K562 (cell line): Measurements from ENCODE around the gene CCDC167. TPM values are rescaled to one million over a fixed set of nuclear protein-coding genes. Genes with fewer than 3 reads are reported as not detected.

ENCODE experiments used
- ATAC-seq: fragments of 200-7000 bp; cut with Tn5 transposase; 3 replicates; pipeline ENCODE4 v1.9.1; 2020; ENCODE audit warnings: moderate library complexity
- BruUV-seq: library from RNA; stranded (reverse); fragments of 400-500 nt; replicated peaks from 2 replicates; lab custom pipeline; 2021; lab: Mats Ljungman, UMichigan
- CTCF ChIA-PET: fragments of 300-600 bp; formaldehyde crosslinking; extraction: SDS; loops from one replicate; lab custom pipeline; 2021; ENCODE audit warnings: low intra/inter-chr PET ratio; lab: Yijun Ruan, JAX
- POLR2A ChIA-PET: fragments of 300-600, 350-650 bp; sonication (Branson Sonifier 250); formaldehyde crosslinking; extraction: SDS; loops from one replicate; lab custom pipeline; 2021; ENCODE audit warnings: antibody characterized with exemption, inconsistent platforms; lab: Yijun Ruan, JAX
- DNase-seq, 4 experiments: peaks; one replicate each; pipeline versions ENCODE4 v3.0.0 to v3.0.0-alpha.2; 2011 to 2018; ENCODE audit warnings: low spot score in 3 of 4, mixed read lengths in 3 of 4; ENCODE audit errors: extremely low read depth in 1 of 4
- FAIRE-seq: peaks from 2 replicates; lab custom pipeline; 2011; peaks lifted over from hg19 to GRCh38; lab: Jason Lieb, UNC
- H2AFZ ChIP-seq: 2 replicates; pipeline ENCODE4 v1.6.0; 2011; ENCODE audit warnings: low read depth, low read length, control low read depth, inconsistent platforms
- H3K27ac ChIP-seq: fragments of 200-600 bp; 3 replicates; pipeline ENCODE4 v1.8.0; 2011; ENCODE audit warnings: low read depth, mild to moderate bottlenecking, control low read depth, inconsistent platforms, low read length, moderate library complexity, mixed read lengths; ENCODE audit errors: extremely low read depth
- H3K27me3 ChIP-seq, 2 experiments: fragments of 300-600 bp in 1 of 2; 2 replicates in 1 of 2; 3 replicates in 1 of 2; pipeline versions ENCODE4 v1.6.0 to v1.8.0; 2011; ENCODE audit warnings: inconsistent platforms in 2 of 2, low read length in 2 of 2, mild to moderate bottlenecking in 1 of 2, mixed read lengths in 1 of 2, moderate library complexity in 1 of 2; ENCODE audit not compliant: control insufficient read depth in 2 of 2, insufficient read depth in 2 of 2
- H3K36me3 ChIP-seq: fragments of 300-600 bp; 3 replicates; pipeline ENCODE4 v1.8.0; 2011; ENCODE audit warnings: mild to moderate bottlenecking, low read length, inconsistent platforms; ENCODE audit not compliant: control insufficient read depth, insufficient read depth
- H3K4me1 ChIP-seq, 2 experiments: fragments of 200-600 bp in 1 of 2; replicated peaks in 1 of 2; 2 replicates in 1 of 2; 3 replicates in 1 of 2; pipeline versions ENCODE4 v1.5.1 to v1.8.0; 2011; ENCODE audit warnings: inconsistent platforms in 2 of 2, low read length in 2 of 2, mild to moderate bottlenecking in 1 of 2, mixed read lengths in 1 of 2, moderate library complexity in 1 of 2; ENCODE audit not compliant: control insufficient read depth in 2 of 2, insufficient read depth in 2 of 2
- H3K4me2 ChIP-seq: 2 replicates; pipeline ENCODE4 v1.6.1; 2011; ENCODE audit warnings: low read length, control low read depth, inconsistent platforms, mixed read lengths; ENCODE audit not compliant: insufficient read depth
- H3K4me3 ChIP-seq: fragments of 200-600 bp; sonication (generic), shearing (Covaris generic); 2 replicates; pipeline ENCODE4 v1.5.1; 2016; ENCODE audit warnings: control low read depth, inconsistent platforms
- H3K79me2 ChIP-seq: fragments of 200-600 bp; 3 replicates; pipeline ENCODE4 v1.8.0; 2011; ENCODE audit warnings: low read length, inconsistent platforms; ENCODE audit not compliant: control insufficient read depth, insufficient read depth
- H3K9ac ChIP-seq, 2 experiments: 2 replicates each; pipeline versions ENCODE4 v1.6.0 to v1.6.1; 2011; ENCODE audit warnings: low read depth in 2 of 2, low read length in 2 of 2, control low read depth in 1 of 2, inconsistent platforms in 1 of 2, mild to moderate bottlenecking in 1 of 2, mixed read lengths in 1 of 2; ENCODE audit not compliant: insufficient read depth in 1 of 2
- H3K9me1 ChIP-seq: one replicate; pipeline ENCODE4 v1.6.0; 2011; ENCODE audit warnings: inconsistent platforms, mild to moderate bottlenecking, low read length, moderate library complexity; ENCODE audit not compliant: control insufficient read depth, insufficient read depth
- H3K9me3 ChIP-seq: replicated peaks from 2 replicates; pipeline ENCODE4 v1.5.1; 2011; ENCODE audit warnings: low read depth, low read length, inconsistent platforms; ENCODE audit not compliant: control insufficient read depth, insufficient read depth
- H4K20me1 ChIP-seq: replicated peaks from 2 replicates; pipeline ENCODE4 v1.6.1; 2011; ENCODE audit warnings: low read length, inconsistent platforms, mixed read lengths; ENCODE audit not compliant: control insufficient read depth, insufficient read depth
- POLR2G ChIP-seq: fragments of 200-400 bp; formaldehyde crosslinking; IDR thresholded peaks from 2 replicates; pipeline ENCODE4 v1.6.1; 2017; ENCODE audit warnings: low read depth, mild to moderate bottlenecking, antibody characterized with exemption, low read length, moderate library complexity
- RBFOX2 ChIP-seq: fragments of 200-400 bp; formaldehyde crosslinking; IDR thresholded peaks from 2 replicates; pipeline ENCODE4 v1.6.1; 2017; ENCODE audit warnings: low read depth, mild to moderate bottlenecking, low read length, moderate library complexity
- WGBS: fragments of 100-300 bp; shearing (Covaris generic); methylation state at CpG from one replicate; pipeline ENCODE4 v1.1.6; 2016; ENCODE audit warnings: low coverage, mixed read lengths; ENCODE audit not compliant: insufficient coverage; ENCODE audit errors: missing lambda C conversion rate; 5-methylcytosine and 5-hydroxymethylcytosine counted together
- in situ Hi-C: fragments of 300-500 bp; cut with MboI; formaldehyde crosslinking; loops from 4 replicates; pipeline ENCODE4 v1.15.0; 2018; ENCODE audit warnings: inconsistent platforms, mixed read lengths
- intact Hi-C: fragments of 100-400 bp; cut with micrococcal nuclease; formaldehyde crosslinking; loops from 2 replicates; pipeline ENCODE4 v1.14.2; 2022
- polyA plus RNA-seq, 8 experiments: library from polyadenylated mRNA; depleted of rRNA in 4 of 8; stranded (reverse) in 5 of 8; unstranded in 3 of 8; fragments of >200 nt; fragmentation: Nextera tagmentation in 2 of 8; fragmentation: Illumina TruSeq in 1 of 8; extraction: Ambion mirVana in 2 of 8; extraction: Trizol in 1 of 8; gene quantifications; 2 replicates each; pipeline versions ENCODE4 v1.2.1 to v1.2.3, GENCODE V29; 2011 to 2014; ENCODE audit warnings: inconsistent platforms in 1 of 8, missing spikeins in 1 of 8
- total RNA-seq, 7 experiments: library from RNA; depleted of rRNA in 6 of 7; stranded (reverse); fragments of >200 nt in 6 of 7; fragmentation: Illumina TruSeq in 2 of 7; extraction: Trizol in 2 of 7; gene quantifications; 2 replicates each; pipeline versions ENCODE4 v1.2.1 to v1.2.3, GENCODE V29; 2011 to 2021; ENCODE audit warnings: low replicate concordance in 1 of 7
- TF ChIP-seq, protein P1 (sequence below): fragments of 250-450 bp; sonication (Bioruptor Pico); IDR thresholded peaks from 2 replicates; pipeline ENCODE4 v1.4.0; 2020

Gene CCDC167
- total and polyA plus RNA-seq, 9 of the 15 experiments (the other 6 are each of a cell fraction or from before 2014, with no cell fraction given), result 26.0 to 114 (median 45.2) TPM

DNA sequence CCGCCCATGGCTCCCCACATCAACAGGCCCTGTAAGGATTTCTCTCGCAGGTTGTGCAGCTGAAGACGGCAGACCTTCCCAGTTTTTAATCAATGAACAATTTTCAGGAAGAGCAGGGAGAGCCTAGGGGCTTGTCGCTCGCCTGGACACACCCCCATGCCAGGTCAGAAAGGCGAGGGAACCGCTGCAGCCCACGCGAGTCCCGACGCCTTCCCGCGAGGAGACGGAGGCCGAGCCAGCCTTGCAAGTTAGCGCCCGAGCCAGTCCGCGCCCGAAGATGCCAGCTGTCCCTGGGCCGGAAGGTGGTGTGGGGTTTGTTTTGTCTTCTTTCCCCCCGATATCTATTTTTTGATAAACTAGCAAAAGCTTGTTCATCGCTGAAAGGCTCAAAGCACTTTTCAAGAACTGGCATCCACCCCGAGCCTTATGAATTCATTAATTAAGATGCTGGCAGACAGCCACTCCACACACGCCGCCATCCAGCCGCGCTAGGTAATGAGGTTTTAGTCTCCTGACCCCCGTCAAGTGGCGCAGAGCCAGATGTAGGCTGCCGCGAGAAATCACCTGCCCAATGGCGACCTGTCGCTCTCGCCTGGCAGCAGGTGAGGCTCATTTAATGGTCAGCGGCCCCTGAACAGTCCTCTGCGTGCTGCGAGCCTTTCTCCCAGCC lies 6.6 kb downstream of the CCDC167 start:
- H3K36me3 ChIP-seq, result no peaks in the 10 kb centered on the region; the same call in 2 of the 3 replicates
- peaks cover 12% of the 10 kb centered on the region; the same call in 1 of the 2 replicates for H4K20me1 ChIP-seq
- no peaks in the 10 kb centered on the region for H3K9me3 ChIP-seq
- H3K4me3 ChIP-seq, result no peak overlapping the region
- ATAC-seq (no peak), FAIRE-seq (no peak), DNase-seq (no peak)
- H3K79me2 ChIP-seq, result no peaks in the 10 kb centered on the region
- POLR2A ChIA-PET, result interaction anchor here (1.2 kb wide), 1 partner anchor 11 kb away, joined by 3 read pairs; no protein-coding TSS in a partner anchor
- H3K9ac ChIP-seq, result peak overlapping the region in 1 of 2 experiments; percentile 46; a peak in 2 of 4 replicates
- no peak overlapping the region for H3K4me2 ChIP-seq
- in situ Hi-C loops, result no loop called here
- H3K27me3 ChIP-seq, result no peaks in the 10 kb centered on the region
- CTCF ChIA-PET, result no interaction called here
- peak; percentile 29 for TF ChIP-seq POLR2G
- TF ChIP-seq RBFOX2, result 0 out of 2 replicates have a peak, but pooled peaks have one; percentile 17
- TF ChIP-seq, protein P1, sequence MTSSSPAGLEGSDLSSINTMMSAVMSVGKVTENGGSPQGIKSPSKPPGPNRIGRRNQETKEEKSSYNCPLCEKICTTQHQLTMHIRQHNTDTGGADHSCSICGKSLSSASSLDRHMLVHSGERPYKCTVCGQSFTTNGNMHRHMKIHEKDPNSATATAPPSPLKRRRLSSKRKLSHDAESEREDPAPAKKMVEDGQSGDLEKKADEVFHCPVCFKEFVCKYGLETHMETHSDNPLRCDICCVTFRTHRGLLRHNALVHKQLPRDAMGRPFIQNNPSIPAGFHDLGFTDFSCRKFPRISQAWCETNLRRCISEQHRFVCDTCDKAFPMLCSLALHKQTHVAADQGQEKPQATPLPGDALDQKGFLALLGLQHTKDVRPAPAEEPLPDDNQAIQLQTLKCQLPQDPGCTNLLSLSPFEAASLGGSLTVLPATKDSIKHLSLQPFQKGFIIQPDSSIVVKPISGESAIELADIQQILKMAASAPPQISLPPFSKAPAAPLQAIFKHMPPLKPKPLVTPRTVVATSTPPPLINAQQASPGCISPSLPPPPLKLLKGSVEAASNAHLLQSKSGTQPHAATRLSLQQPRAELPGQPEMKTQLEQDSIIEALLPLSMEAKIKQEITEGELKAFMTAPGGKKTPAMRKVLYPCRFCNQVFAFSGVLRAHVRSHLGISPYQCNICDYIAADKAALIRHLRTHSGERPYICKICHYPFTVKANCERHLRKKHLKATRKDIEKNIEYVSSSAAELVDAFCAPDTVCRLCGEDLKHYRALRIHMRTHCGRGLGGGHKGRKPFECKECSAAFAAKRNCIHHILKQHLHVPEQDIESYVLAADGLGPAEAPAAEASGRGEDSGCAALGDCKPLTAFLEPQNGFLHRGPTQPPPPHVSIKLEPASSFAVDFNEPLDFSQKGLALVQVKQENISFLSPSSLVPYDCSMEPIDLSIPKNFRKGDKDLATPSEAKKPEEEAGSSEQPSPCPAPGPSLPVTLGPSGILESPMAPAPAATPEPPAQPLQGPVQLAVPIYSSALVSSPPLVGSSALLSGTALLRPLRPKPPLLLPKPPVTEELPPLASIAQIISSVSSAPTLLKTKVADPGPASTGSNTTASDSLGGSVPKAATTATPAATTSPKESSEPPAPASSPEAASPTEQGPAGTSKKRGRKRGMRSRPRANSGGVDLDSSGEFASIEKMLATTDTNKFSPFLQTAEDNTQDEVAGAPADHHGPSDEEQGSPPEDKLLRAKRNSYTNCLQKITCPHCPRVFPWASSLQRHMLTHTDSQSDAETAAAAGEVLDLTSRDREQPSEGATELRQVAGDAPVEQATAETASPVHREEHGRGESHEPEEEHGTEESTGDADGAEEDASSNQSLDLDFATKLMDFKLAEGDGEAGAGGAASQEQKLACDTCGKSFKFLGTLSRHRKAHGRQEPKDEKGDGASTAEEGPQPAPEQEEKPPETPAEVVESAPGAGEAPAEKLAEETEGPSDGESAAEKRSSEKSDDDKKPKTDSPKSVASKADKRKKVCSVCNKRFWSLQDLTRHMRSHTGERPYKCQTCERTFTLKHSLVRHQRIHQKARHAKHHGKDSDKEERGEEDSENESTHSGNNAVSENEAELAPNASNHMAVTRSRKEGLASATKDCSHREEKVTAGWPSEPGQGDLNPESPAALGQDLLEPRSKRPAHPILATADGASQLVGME (CRISPR knock-in tag), result no peak
- H3K9me1 ChIP-seq, result no peaks in the 10 kb centered on the region
- no peak overlapping the region for H3K27ac ChIP-seq
- WGBS, result 82% methylated on average over 37 of the region's 38 CpGs
- no peak overlapping the region for H2AFZ ChIP-seq
- peaks cover 12 to 23% of the 10 kb centered on the region in 2 experiments; a peak in 4 of 5 replicates for H3K4me1 ChIP-seq
- no TSS peak for BruUV-seq
- intact Hi-C loops, result no loop called here
